ENCODE data around the gene MIS18A.

- TF ChIP-seq, protein P1, sequence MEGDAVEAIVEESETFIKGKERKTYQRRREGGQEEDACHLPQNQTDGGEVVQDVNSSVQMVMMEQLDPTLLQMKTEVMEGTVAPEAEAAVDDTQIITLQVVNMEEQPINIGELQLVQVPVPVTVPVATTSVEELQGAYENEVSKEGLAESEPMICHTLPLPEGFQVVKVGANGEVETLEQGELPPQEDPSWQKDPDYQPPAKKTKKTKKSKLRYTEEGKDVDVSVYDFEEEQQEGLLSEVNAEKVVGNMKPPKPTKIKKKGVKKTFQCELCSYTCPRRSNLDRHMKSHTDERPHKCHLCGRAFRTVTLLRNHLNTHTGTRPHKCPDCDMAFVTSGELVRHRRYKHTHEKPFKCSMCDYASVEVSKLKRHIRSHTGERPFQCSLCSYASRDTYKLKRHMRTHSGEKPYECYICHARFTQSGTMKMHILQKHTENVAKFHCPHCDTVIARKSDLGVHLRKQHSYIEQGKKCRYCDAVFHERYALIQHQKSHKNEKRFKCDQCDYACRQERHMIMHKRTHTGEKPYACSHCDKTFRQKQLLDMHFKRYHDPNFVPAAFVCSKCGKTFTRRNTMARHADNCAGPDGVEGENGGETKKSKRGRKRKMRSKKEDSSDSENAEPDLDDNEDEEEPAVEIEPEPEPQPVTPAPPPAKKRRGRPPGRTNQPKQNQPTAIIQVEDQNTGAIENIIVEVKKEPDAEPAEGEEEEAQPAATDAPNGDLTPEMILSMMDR (IDR thresholded peaks at IDR 0.05), result no peak
- no peak for TF ChIP-seq POLR2AphosphoS5 (IDR thresholded peaks at IDR 0.05)
These were observed 31.1 kb upstream of the MIS18A start for GRCh38 chr21:32309906-32310460.
